WTC11 (cell line): ENCODE results near the gene UPF3B. TPM values are rescaled to one million over a fixed set of nuclear protein-coding genes. Genes with fewer than 3 reads are reported as not detected.

Experiments used
- ATAC-seq: fragments of 200-7000 bp; cut with Tn5 transposase; 2 replicates; pipeline ENCODE4 v1.10.0; 2021; ENCODE audit warnings: mild to moderate bottlenecking, moderate library complexity
- CTCF ChIA-PET: fragments of 300-600 bp; sonication (Branson Sonifier 250); formaldehyde crosslinking; loops from one replicate; lab custom pipeline; 2021; ENCODE audit warnings: antibody characterized with exemption; lab: Charles Lee
- POLR2A ChIA-PET: fragments of 350-600 bp; sonication (Branson Sonifier 250); formaldehyde crosslinking; loops from one replicate; lab custom pipeline; 2021; ENCODE audit warnings: antibody characterized with exemption; lab: Charles Lee
- DNase-seq: peaks from one replicate; pipeline ENCODE4 v3.0.0; 2021; ENCODE audit warnings: low spot score
- H3K27ac Mint-ChIP-seq: 2 replicates; pipeline ENCODE4 v1.8.0; 2021; ENCODE audit warnings: mixed read lengths
- H3K27me3 Mint-ChIP-seq: 2 replicates; pipeline ENCODE4 v1.8.0; 2021; ENCODE audit warnings: low read depth, mild to moderate bottlenecking, moderate library complexity, mixed read lengths
- H3K36me3 Mint-ChIP-seq: 2 replicates; pipeline ENCODE4 v1.8.0; 2021; ENCODE audit warnings: mixed read lengths
- H3K4me1 Mint-ChIP-seq: 2 replicates; pipeline ENCODE4 v1.8.0; 2022; ENCODE audit warnings: mixed read lengths
- H3K4me3 Mint-ChIP-seq: 2 replicates; pipeline ENCODE4 v1.8.0; 2021; ENCODE audit warnings: mild to moderate bottlenecking, moderate library complexity, mixed read lengths
- H3K9me3 Mint-ChIP-seq: 2 replicates; pipeline ENCODE4 v1.8.0; 2021; ENCODE audit warnings: mixed read lengths
- ATF1 ChIP-seq: sonication (generic); formaldehyde crosslinking; IDR thresholded peaks from 2 replicates; pipeline ENCODE4 v1.8.1; 2023; ENCODE audit warnings: mild to moderate bottlenecking, moderate library complexity, missing genetic modification reagents
- CBFB ChIP-seq: sonication (generic); formaldehyde crosslinking; IDR thresholded peaks from 2 replicates; pipeline ENCODE4 v1.8.1; 2022; ENCODE audit warnings: mild to moderate bottlenecking, low read depth, missing genetic modification reagents
- CREM ChIP-seq: sonication (generic); formaldehyde crosslinking; IDR thresholded peaks from 2 replicates; pipeline ENCODE4 v1.8.1; 2022; ENCODE audit warnings: mild to moderate bottlenecking, missing genetic modification reagents, moderate library complexity
- FOXK1 ChIP-seq: sonication (generic); formaldehyde crosslinking; IDR thresholded peaks from 2 replicates; pipeline ENCODE4 v1.8.0; 2022; ENCODE audit warnings: mild to moderate bottlenecking, moderate library complexity, missing genetic modification reagents
- GRHL2 ChIP-seq: fragments of 250-450 bp; sonication (Bioruptor Pico); IDR thresholded peaks from 2 replicates; pipeline ENCODE4 v1.8.0; 2022; ENCODE audit warnings: mild to moderate bottlenecking, moderate library complexity; ENCODE audit not compliant: insufficient replicate concordance, severe bottlenecking
- GTF2I ChIP-seq: fragments of 250-450 bp; sonication (Bioruptor Pico); conservative IDR thresholded peaks from 2 replicates; pipeline ENCODE4 v1.4.0; 2021; ENCODE audit warnings: mild to moderate bottlenecking
- HMGA2 ChIP-seq: fragments of 250-450 bp; sonication (Bioruptor Pico); IDR thresholded peaks from 2 replicates; pipeline ENCODE4 v1.4.0; 2021; ENCODE audit warnings: mild to moderate bottlenecking, moderate library complexity
- IRF2 ChIP-seq: sonication (generic); formaldehyde crosslinking; IDR thresholded peaks from 2 replicates; pipeline ENCODE4 v1.8.0; 2022; ENCODE audit warnings: low read depth, missing genetic modification reagents, borderline replicate concordance
- NR1H2 ChIP-seq: sonication (generic); formaldehyde crosslinking; IDR thresholded peaks from 2 replicates; pipeline ENCODE4 v1.9.0; 2021; ENCODE audit warnings: mild to moderate bottlenecking, moderate library complexity, missing genetic modification reagents
- NR2C2 ChIP-seq: sonication (generic); formaldehyde crosslinking; IDR thresholded peaks from 2 replicates; pipeline ENCODE4 v1.8.0; 2022; ENCODE audit warnings: mild to moderate bottlenecking, missing genetic modification reagents
- OVOL2 ChIP-seq: fragments of 250-450 bp; sonication (Bioruptor Pico); IDR thresholded peaks from 2 replicates; pipeline ENCODE4 v1.9.0; 2021; ENCODE audit warnings: mild to moderate bottlenecking, borderline replicate concordance
- RORB ChIP-seq: fragments of 250-450 bp; sonication (Bioruptor Pico); IDR thresholded peaks from 2 replicates; pipeline ENCODE4 v1.9.0; 2021; ENCODE audit warnings: mild to moderate bottlenecking
- ZNF219 ChIP-seq: sonication (generic); formaldehyde crosslinking; IDR thresholded peaks from 2 replicates; pipeline ENCODE4 v1.8.0; 2023; ENCODE audit warnings: missing genetic modification reagents, mild to moderate bottlenecking, borderline replicate concordance
- ZNF263 ChIP-seq: sonication (generic); formaldehyde crosslinking; IDR thresholded peaks from 2 replicates; pipeline ENCODE4 v1.8.1; 2022; ENCODE audit warnings: low read depth, mild to moderate bottlenecking, moderate library complexity, missing genetic modification reagents
- ZNF416 ChIP-seq: fragments of 250-450 bp; sonication (Bioruptor Pico); IDR thresholded peaks from 2 replicates; pipeline ENCODE4 v1.9.0; 2021; ENCODE audit warnings: mild to moderate bottlenecking, inconsistent platforms
- ZNF423 ChIP-seq: fragments of 250-450 bp; sonication (Bioruptor Pico); IDR thresholded peaks from 2 replicates; pipeline ENCODE4 v2.1.2; 2022; ENCODE audit warnings: mild to moderate bottlenecking, moderate library complexity
- total RNA-seq: library from RNA; stranded (reverse); gene quantifications from 3 replicates; pipeline ENCODE4 v1.2.3, GENCODE V29; 2021
- TF ChIP-seq, protein P1 (sequence below): sonication (generic); formaldehyde crosslinking; IDR thresholded peaks from 2 replicates; pipeline ENCODE4 v1.8.0; 2022; ENCODE audit warnings: mild to moderate bottlenecking, missing genetic modification reagents
- TF ChIP-seq, protein P2 (sequence below): sonication (generic); formaldehyde crosslinking; conservative IDR thresholded peaks from 2 replicates; pipeline ENCODE4 v1.8.1; 2023; ENCODE audit warnings: mild to moderate bottlenecking, low read depth, missing genetic modification reagents, moderate library complexity
- TF ChIP-seq, protein P3 (sequence below): sonication (generic); formaldehyde crosslinking; IDR thresholded peaks from 2 replicates; pipeline ENCODE4 v1.8.1; 2023; ENCODE audit warnings: mild to moderate bottlenecking, missing genetic modification reagents, moderate library complexity
- TF ChIP-seq, protein P4 (sequence below): fragments of 250-450 bp; sonication (Bioruptor Pico); IDR thresholded peaks from 2 replicates; pipeline ENCODE4 v1.9.0; 2021; ENCODE audit warnings: mild to moderate bottlenecking
- TF ChIP-seq, protein P5 (sequence below): sonication (generic); formaldehyde crosslinking; IDR thresholded peaks from 2 replicates; pipeline ENCODE4 v1.8.1; 2023; ENCODE audit warnings: mild to moderate bottlenecking, moderate library complexity, missing genetic modification reagents
- TF ChIP-seq, protein P6 (sequence below): sonication (generic); formaldehyde crosslinking; IDR thresholded peaks from 2 replicates; pipeline ENCODE4 v1.8.0; 2023; ENCODE audit warnings: missing genetic modification reagents, mild to moderate bottlenecking, borderline replicate concordance

Gene UPF3B
- total RNA-seq, 1 experiment from 2014 or later, result 19.2 TPM

DNA sequence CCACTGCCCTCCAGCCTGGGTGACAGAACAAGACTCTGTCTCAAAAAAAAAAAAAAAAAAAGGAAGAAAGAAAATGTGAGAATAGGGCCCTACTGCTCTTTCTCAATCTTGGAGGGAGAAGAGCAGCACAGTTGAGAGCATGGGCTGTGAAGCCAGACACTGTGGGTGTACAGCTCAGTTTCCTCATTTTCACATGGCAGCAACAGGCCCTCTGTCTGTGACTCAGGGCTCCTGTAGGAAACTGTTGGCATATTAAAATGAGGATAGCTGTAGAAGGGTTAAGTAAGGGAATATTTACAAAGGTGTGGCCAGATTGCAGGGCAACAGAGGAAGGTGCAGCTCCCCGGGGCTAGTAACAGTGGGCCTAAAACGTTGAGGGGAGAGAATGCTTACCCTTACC, 46.4 kb upstream of the UPF3B start:
- TF ChIP-seq ATF1 (CRISPR knock-in tag) (no peak), ZNF219 (CRISPR knock-in tag) (no peak), CBFB (CRISPR knock-in tag) (no peak), ZNF423 (CRISPR knock-in tag) (no peak), ZNF263 (CRISPR knock-in tag) (no peak), FOXK1 (CRISPR knock-in tag) (no peak)
- TF ChIP-seq, protein P1, sequence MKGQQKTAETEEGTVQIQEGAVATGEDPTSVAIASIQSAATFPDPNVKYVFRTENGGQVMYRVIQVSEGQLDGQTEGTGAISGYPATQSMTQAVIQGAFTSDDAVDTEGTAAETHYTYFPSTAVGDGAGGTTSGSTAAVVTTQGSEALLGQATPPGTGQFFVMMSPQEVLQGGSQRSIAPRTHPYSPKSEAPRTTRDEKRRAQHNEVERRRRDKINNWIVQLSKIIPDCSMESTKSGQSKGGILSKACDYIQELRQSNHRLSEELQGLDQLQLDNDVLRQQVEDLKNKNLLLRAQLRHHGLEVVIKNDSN (CRISPR knock-in tag), result no peak
- TF ChIP-seq, protein P2, sequence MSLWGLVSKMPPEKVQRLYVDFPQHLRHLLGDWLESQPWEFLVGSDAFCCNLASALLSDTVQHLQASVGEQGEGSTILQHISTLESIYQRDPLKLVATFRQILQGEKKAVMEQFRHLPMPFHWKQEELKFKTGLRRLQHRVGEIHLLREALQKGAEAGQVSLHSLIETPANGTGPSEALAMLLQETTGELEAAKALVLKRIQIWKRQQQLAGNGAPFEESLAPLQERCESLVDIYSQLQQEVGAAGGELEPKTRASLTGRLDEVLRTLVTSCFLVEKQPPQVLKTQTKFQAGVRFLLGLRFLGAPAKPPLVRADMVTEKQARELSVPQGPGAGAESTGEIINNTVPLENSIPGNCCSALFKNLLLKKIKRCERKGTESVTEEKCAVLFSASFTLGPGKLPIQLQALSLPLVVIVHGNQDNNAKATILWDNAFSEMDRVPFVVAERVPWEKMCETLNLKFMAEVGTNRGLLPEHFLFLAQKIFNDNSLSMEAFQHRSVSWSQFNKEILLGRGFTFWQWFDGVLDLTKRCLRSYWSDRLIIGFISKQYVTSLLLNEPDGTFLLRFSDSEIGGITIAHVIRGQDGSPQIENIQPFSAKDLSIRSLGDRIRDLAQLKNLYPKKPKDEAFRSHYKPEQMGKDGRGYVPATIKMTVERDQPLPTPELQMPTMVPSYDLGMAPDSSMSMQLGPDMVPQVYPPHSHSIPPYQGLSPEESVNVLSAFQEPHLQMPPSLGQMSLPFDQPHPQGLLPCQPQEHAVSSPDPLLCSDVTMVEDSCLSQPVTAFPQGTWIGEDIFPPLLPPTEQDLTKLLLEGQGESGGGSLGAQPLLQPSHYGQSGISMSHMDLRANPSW (CRISPR knock-in tag), result no peak
- TF ChIP-seq, protein P3, sequence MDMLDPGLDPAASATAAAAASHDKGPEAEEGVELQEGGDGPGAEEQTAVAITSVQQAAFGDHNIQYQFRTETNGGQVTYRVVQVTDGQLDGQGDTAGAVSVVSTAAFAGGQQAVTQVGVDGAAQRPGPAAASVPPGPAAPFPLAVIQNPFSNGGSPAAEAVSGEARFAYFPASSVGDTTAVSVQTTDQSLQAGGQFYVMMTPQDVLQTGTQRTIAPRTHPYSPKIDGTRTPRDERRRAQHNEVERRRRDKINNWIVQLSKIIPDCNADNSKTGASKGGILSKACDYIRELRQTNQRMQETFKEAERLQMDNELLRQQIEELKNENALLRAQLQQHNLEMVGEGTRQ (CRISPR knock-in tag), result no peak
- TF ChIP-seq, protein P4, sequence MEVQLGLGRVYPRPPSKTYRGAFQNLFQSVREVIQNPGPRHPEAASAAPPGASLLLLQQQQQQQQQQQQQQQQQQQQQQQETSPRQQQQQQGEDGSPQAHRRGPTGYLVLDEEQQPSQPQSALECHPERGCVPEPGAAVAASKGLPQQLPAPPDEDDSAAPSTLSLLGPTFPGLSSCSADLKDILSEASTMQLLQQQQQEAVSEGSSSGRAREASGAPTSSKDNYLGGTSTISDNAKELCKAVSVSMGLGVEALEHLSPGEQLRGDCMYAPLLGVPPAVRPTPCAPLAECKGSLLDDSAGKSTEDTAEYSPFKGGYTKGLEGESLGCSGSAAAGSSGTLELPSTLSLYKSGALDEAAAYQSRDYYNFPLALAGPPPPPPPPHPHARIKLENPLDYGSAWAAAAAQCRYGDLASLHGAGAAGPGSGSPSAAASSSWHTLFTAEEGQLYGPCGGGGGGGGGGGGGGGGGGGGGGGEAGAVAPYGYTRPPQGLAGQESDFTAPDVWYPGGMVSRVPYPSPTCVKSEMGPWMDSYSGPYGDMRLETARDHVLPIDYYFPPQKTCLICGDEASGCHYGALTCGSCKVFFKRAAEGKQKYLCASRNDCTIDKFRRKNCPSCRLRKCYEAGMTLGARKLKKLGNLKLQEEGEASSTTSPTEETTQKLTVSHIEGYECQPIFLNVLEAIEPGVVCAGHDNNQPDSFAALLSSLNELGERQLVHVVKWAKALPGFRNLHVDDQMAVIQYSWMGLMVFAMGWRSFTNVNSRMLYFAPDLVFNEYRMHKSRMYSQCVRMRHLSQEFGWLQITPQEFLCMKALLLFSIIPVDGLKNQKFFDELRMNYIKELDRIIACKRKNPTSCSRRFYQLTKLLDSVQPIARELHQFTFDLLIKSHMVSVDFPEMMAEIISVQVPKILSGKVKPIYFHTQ (CRISPR knock-in tag), result no peak
- TF ChIP-seq, all 79 proteins: peak for 0
- H3K36me3 Mint-ChIP-seq, result no peaks in the 10 kb centered on the region
- CTCF ChIA-PET, result interaction anchor here (1.7 kb wide), 1 partner anchor 11 kb away, joined by 13 read pairs; no protein-coding TSS in a partner anchor
- peaks cover 4% of the 10 kb centered on the region for H3K4me1 Mint-ChIP-seq
- no peaks in the 10 kb centered on the region for H3K27me3 Mint-ChIP-seq
- no peak for ATAC-seq
- no peak for DNase-seq
- POLR2A ChIA-PET, result no interaction called here
- no peak overlapping the region for H3K27ac Mint-ChIP-seq
- H3K4me3 Mint-ChIP-seq, result no peak overlapping the region
- no peaks in the 10 kb centered on the region for H3K9me3 Mint-ChIP-seq

DNA sequence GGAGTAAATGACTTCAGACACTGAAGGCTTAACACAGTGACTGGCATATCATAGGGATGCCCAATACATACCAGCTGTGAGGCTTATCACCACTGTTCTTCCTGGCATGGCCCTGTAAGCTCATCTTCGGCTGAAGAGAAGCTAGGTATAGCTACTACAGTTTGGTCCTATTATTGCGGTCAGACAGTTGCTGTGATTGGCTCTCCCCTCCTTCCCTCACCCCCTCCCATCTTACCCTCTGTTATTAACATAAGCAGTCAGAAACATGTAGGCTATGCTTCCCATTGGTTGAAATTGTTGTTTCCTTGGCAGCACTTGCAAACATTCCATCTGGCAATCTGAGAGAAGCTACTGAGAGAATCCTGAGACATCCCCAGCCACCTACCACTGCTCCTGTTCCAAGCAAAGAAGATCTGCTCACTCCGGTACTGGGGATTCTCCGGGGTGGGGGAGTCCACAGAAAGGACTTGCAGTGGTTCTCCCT, 43.1 kb upstream of the UPF3B start, which contains the start of gene AKAP14:
TSS of gene AKAP14 (plus strand) at position 51 of the 484 bp plus-strand sequence. CDS start 7,331 bp downstream, outside the sequence.
- peak within 1 kb of the TSS; percentile 45 for H3K4me3 Mint-ChIP-seq
- H3K27ac Mint-ChIP-seq, result no peak within 1 kb of the TSS; the same call in 1 of the 2 replicates
- CTCF ChIA-PET, result interaction anchor here (1.2 to 1.6 kb wide), 3 partner anchors 8 to 105 kb away, joined by 3 to 15 read pairs (median 3); partner anchors contain the start of gene RPL39
- H3K27me3 Mint-ChIP-seq, result no peaks in the 10 kb centered on the region
- H3K36me3 Mint-ChIP-seq, result no peaks in the 10 kb centered on the region
- H3K4me1 Mint-ChIP-seq, result peaks cover 4% of the 10 kb centered on the region
- ATAC-seq, result peak; percentile 87
- no peaks in the 10 kb centered on the region for H3K9me3 Mint-ChIP-seq
- no peak for DNase-seq
- POLR2A ChIA-PET, result interaction anchor here (1.5 kb wide), 1 partner anchor 43 kb away, joined by 4 read pairs; the partner anchor contains the start of gene UPF3B
- TF ChIP-seq GTF2I (CRISPR knock-in tag) (no peak), CREM (CRISPR knock-in tag) (no peak), HMGA2 (CRISPR knock-in tag) (no peak), NR1H2 (no peak), RORB (CRISPR knock-in tag) (no peak), NR2C2 (CRISPR knock-in tag) (no peak), IRF2 (no peak), ZNF263 (CRISPR knock-in tag) (no peak), OVOL2 (no peak), ZNF416 (no peak), GRHL2 (CRISPR knock-in tag) (no peak)
- TF ChIP-seq, protein P5, sequence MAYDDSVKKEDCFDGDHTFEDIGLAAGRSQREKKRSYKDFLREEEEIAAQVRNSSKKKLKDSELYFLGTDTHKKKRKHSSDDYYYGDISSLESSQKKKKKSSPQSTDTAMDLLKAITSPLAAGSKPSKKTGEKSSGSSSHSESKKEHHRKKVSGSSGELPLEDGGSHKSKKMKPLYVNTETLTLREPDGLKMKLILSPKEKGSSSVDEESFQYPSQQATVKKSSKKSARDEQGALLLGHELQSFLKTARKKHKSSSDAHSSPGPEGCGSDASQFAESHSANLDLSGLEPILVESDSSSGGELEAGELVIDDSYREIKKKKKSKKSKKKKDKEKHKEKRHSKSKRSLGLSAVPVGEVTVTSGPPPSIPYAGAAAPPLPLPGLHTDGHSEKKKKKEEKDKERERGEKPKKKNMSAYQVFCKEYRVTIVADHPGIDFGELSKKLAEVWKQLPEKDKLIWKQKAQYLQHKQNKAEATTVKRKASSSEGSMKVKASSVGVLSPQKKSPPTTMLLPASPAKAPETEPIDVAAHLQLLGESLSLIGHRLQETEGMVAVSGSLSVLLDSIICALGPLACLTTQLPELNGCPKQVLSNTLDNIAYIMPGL (CRISPR knock-in tag), result no peak
- TF ChIP-seq, protein P6, sequence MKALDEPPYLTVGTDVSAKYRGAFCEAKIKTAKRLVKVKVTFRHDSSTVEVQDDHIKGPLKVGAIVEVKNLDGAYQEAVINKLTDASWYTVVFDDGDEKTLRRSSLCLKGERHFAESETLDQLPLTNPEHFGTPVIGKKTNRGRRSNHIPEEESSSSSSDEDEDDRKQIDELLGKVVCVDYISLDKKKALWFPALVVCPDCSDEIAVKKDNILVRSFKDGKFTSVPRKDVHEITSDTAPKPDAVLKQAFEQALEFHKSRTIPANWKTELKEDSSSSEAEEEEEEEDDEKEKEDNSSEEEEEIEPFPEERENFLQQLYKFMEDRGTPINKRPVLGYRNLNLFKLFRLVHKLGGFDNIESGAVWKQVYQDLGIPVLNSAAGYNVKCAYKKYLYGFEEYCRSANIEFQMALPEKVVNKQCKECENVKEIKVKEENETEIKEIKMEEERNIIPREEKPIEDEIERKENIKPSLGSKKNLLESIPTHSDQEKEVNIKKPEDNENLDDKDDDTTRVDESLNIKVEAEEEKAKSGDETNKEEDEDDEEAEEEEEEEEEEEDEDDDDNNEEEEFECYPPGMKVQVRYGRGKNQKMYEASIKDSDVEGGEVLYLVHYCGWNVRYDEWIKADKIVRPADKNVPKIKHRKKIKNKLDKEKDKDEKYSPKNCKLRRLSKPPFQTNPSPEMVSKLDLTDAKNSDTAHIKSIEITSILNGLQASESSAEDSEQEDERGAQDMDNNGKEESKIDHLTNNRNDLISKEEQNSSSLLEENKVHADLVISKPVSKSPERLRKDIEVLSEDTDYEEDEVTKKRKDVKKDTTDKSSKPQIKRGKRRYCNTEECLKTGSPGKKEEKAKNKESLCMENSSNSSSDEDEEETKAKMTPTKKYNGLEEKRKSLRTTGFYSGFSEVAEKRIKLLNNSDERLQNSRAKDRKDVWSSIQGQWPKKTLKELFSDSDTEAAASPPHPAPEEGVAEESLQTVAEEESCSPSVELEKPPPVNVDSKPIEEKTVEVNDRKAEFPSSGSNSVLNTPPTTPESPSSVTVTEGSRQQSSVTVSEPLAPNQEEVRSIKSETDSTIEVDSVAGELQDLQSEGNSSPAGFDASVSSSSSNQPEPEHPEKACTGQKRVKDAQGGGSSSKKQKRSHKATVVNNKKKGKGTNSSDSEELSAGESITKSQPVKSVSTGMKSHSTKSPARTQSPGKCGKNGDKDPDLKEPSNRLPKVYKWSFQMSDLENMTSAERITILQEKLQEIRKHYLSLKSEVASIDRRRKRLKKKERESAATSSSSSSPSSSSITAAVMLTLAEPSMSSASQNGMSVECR (CRISPR knock-in tag), result no peak
